HG02973 (cell line): ENCODE results near the gene NUAK2.

Experiments used
- ATAC-seq: cut with Tn5 transposase; IDR thresholded peaks from one replicate; pipeline ENCODE4 v1.9.1; 2021; ENCODE audit warnings: moderate library complexity; ENCODE audit not compliant: unreplicated experiment

The NUAK2 gene

GRCh38 chr1:205323794-205324193 is 2.2 kb upstream of the NUAK2 start:
- ATAC-seq = no peak

GRCh38 chr1:205321959-205322283 is 376 bp upstream of the NUAK2 start:
- ATAC-seq = no peak

GRCh38 chr1:205319081-205320018 is 2.2 kb downstream of the NUAK2 start:
- ATAC-seq = no peak

GRCh38 chr1:205318231-205318991 is 3.1 kb downstream of the NUAK2 start:
- no peak for ATAC-seq

- no peak for ATAC-seq
These were observed 4.1 kb downstream of the NUAK2 start for GRCh38 chr1:205317311-205317917.

- ATAC-seq = no peak
These were observed 5.4 kb downstream of the NUAK2 start for GRCh38 chr1:205316161-205316566.

- no peak for ATAC-seq
These were observed 6.4 kb downstream of the NUAK2 start for GRCh38 chr1:205315008-205315618.

GRCh38 chr1:205313563-205314308 is 7.8 kb downstream of the NUAK2 start:
- ATAC-seq = no peak

- ATAC-seq = no peak
These were observed 8.5 kb downstream of the NUAK2 start for GRCh38 chr1:205312866-205313562.

GRCh38 chr1:205310976-205311704 is 10.4 kb downstream of the NUAK2 start:
- no peak for ATAC-seq

GRCh38 chr1:205309741-205310140 is 11.8 kb downstream of the NUAK2 start:
- no peak for ATAC-seq

- no peak for ATAC-seq
These were observed 14.5 kb downstream of the NUAK2 start for GRCh38 chr1:205306929-205307566.

GRCh38 chr1:205304695-205305070 is 16.9 kb downstream of the NUAK2 start:
- ATAC-seq = no peak

- ATAC-seq = no peak
These were observed 17.4 kb downstream of the NUAK2 start for GRCh38 chr1:205304046-205304694.

- no peak for ATAC-seq
These were observed 18.2 kb downstream of the NUAK2 start for GRCh38 chr1:205303247-205303888.

- no peak for ATAC-seq
These were observed 19.5 kb downstream of the NUAK2 start for GRCh38 chr1:205301842-205302588.

GRCh38 chr1:205301205-205301821 is 20.2 kb downstream of the NUAK2 start:
- no peak for ATAC-seq
